Panc1 (cell line): ENCODE measurements around the gene SKIC2.

Experiments
- TF ChIP-seq, protein P1 (sequence below): fragments of 450-650 bp; IDR thresholded peaks from 2 replicates; pipeline ENCODE4 v1.5.1; 2017; ENCODE audit warnings: mild to moderate bottlenecking
- TF ChIP-seq, protein P2 (sequence below), 2 experiments: IDR thresholded peaks; 2 replicates each; pipeline ENCODE4 v1.6.1; 2011 to 2012; ENCODE audit warnings: low read depth in 2 of 2, control low read depth in 1 of 2, low read length in 1 of 2, mild to moderate bottlenecking in 1 of 2, moderate library complexity in 1 of 2; ENCODE audit not compliant: insufficient read depth in 1 of 2

DNA sequence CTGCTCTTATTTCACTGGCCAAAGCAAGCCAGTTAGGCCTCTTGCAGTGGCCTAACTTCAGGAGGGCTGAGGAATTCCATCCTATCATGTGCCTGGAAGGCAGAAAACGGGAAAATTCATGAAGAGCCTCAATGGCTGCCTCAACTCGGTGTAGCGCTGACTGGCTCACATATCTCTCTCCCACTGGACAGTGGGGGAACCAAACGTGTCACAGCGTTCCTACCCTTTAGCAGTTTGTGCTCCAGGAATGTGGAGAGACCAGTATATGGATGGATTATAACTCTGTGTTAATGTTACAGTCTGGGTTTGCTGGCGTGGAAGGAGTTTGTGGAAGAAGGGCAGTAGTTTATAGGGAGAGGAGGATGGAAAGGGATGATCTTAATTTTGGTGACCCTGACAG is 43.2 kb upstream of the SKIC2 start:
- TF ChIP-seq, protein P1, sequence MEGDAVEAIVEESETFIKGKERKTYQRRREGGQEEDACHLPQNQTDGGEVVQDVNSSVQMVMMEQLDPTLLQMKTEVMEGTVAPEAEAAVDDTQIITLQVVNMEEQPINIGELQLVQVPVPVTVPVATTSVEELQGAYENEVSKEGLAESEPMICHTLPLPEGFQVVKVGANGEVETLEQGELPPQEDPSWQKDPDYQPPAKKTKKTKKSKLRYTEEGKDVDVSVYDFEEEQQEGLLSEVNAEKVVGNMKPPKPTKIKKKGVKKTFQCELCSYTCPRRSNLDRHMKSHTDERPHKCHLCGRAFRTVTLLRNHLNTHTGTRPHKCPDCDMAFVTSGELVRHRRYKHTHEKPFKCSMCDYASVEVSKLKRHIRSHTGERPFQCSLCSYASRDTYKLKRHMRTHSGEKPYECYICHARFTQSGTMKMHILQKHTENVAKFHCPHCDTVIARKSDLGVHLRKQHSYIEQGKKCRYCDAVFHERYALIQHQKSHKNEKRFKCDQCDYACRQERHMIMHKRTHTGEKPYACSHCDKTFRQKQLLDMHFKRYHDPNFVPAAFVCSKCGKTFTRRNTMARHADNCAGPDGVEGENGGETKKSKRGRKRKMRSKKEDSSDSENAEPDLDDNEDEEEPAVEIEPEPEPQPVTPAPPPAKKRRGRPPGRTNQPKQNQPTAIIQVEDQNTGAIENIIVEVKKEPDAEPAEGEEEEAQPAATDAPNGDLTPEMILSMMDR: no peak
- TF ChIP-seq, protein P2, sequence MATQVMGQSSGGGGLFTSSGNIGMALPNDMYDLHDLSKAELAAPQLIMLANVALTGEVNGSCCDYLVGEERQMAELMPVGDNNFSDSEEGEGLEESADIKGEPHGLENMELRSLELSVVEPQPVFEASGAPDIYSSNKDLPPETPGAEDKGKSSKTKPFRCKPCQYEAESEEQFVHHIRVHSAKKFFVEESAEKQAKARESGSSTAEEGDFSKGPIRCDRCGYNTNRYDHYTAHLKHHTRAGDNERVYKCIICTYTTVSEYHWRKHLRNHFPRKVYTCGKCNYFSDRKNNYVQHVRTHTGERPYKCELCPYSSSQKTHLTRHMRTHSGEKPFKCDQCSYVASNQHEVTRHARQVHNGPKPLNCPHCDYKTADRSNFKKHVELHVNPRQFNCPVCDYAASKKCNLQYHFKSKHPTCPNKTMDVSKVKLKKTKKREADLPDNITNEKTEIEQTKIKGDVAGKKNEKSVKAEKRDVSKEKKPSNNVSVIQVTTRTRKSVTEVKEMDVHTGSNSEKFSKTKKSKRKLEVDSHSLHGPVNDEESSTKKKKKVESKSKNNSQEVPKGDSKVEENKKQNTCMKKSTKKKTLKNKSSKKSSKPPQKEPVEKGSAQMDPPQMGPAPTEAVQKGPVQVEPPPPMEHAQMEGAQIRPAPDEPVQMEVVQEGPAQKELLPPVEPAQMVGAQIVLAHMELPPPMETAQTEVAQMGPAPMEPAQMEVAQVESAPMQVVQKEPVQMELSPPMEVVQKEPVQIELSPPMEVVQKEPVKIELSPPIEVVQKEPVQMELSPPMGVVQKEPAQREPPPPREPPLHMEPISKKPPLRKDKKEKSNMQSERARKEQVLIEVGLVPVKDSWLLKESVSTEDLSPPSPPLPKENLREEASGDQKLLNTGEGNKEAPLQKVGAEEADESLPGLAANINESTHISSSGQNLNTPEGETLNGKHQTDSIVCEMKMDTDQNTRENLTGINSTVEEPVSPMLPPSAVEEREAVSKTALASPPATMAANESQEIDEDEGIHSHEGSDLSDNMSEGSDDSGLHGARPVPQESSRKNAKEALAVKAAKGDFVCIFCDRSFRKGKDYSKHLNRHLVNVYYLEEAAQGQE (IDR thresholded peaks at IDR 0.05; ENCODE audit: insufficient read depth in 1 of 2, low read depth in 2 of 2, low read length in 1 of 2): no peak
